ENCODE results near the gene ZC3H18.

Gene ZC3H18

DNA sequence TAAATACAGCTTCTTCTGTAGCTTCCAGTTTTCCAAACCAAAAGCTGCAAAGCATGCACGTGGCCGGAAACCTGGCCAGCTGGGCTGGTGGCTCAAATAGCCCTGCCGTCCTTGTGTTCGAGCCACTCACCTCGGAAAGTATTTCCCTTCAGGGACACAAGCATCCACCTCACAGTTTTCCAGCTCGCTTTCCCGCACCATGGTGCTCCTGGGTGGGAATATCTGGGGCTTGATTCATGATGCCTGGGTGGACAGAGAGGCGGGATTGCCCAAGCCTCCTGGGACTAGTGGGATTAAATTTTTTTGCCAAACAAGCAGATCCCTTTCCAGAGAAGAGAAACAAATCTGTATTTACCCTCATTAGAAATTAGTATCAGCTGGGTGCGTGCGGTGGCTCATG, 99.8 kb downstream of the ZC3H18 start:
- DNase-seq (ENCODE audit: insufficient read length) (no peak), FAIRE-seq (no peak)
- TF ChIP-seq POLR2A (IDR thresholded peaks at IDR 0.05; ENCODE audit: low read depth, low read length), result no peak
- TF ChIP-seq POLR2AphosphoS5 (IDR thresholded peaks at IDR 0.05; ENCODE audit: low read depth, low read length), result no peak
- no peak for TF ChIP-seq TAF1 (IDR thresholded peaks at IDR 0.05; ENCODE audit: borderline replicate concordance, low read depth, low read length)

DNA sequence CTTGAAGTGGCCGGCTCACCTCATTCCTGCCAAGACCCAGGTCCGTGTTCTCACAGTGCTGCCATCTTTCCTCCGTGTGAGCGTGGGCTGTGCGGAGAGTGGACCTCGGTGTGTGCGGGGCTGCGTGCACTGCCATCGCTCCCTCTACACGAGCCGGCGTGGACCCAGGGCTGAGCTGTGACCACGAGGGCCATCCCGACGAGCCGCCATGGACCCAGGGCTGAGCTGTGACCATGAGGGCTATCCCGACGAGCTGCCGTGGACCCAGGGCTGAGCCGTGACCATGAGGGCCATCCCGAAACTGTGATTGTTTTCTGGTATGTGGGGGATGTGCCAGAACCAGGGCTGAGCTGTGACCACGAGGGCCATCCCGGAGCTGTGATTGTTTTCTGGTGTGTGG, 101.6 kb downstream of the ZC3H18 start:
- no peak for FAIRE-seq
- TF ChIP-seq POLR2AphosphoS5 (IDR thresholded peaks at IDR 0.05; ENCODE audit: low read depth, low read length) (no peak), TAF1 (IDR thresholded peaks at IDR 0.05; ENCODE audit: borderline replicate concordance, low read depth, low read length) (no peak), POLR2A (IDR thresholded peaks at IDR 0.05; ENCODE audit: low read depth, low read length) (no peak)
- DNase-seq (ENCODE audit: insufficient read length), result no peak

DNA sequence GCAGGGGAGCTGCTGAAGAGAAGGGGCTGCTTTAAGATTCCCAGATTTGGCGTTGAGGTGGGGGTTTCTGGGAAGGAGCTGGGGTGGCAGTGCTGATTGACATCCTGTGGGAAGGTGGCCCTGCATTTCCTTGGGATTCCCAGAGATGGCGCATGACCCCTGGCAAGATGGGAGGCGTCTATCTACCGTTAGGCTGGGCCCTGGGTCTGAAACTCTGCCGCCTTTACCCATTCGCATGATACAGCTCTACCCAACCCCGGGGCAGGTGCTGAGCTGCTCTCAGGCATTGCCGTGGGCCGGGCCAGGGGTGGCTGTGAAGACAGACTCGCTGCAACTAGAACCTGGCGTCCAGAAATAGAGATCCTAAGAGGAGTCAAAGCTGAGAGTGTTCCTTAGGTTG, 102.6 kb downstream of the ZC3H18 start:
- DNase-seq (ENCODE audit: insufficient read length), result no peak
- no peak for FAIRE-seq
- TF ChIP-seq POLR2AphosphoS5 (IDR thresholded peaks at IDR 0.05; ENCODE audit: low read depth, low read length), result no peak
- no peak for TF ChIP-seq POLR2A (IDR thresholded peaks at IDR 0.05; ENCODE audit: low read depth, low read length)
- no peak for TF ChIP-seq TAF1 (IDR thresholded peaks at IDR 0.05; ENCODE audit: borderline replicate concordance, low read depth, low read length)

DNA sequence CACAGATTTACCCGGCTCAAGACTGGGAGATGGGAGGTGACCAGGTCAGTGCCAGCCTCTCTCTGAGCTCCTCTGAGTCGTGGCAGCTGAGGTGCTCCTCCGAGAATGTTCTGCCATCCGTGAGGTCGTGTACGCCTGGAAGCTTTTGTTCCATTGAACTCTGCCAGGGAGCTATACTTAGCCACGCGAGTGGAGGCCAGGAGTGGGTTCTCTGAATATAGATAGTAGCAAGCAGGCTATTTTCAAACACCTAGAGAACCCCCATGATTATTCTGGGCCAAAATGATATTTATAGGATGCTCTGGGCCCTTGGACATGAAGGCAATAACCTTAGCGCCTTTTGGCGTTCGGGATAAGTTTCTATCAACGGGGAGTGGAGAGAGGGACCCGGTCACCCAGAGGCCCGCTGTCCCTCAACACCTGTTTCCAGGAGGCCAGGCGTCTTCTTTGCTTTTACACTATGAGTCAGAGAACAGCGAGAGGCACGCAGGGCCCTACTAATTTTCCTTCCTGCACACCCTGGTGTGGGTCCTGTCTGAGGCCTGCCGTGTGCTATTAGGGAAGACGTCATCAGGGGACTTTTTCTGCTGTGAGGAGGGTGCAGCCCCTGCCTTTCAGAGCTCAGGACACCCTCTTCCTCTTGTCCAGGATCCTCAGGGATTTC, 103.6 kb downstream of the ZC3H18 start:
- FAIRE-seq (no peak), DNase-seq (ENCODE audit: insufficient read length) (no peak)
- TF ChIP-seq POLR2AphosphoS5 (IDR thresholded peaks at IDR 0.05; ENCODE audit: low read depth, low read length), result no peak

DNA sequence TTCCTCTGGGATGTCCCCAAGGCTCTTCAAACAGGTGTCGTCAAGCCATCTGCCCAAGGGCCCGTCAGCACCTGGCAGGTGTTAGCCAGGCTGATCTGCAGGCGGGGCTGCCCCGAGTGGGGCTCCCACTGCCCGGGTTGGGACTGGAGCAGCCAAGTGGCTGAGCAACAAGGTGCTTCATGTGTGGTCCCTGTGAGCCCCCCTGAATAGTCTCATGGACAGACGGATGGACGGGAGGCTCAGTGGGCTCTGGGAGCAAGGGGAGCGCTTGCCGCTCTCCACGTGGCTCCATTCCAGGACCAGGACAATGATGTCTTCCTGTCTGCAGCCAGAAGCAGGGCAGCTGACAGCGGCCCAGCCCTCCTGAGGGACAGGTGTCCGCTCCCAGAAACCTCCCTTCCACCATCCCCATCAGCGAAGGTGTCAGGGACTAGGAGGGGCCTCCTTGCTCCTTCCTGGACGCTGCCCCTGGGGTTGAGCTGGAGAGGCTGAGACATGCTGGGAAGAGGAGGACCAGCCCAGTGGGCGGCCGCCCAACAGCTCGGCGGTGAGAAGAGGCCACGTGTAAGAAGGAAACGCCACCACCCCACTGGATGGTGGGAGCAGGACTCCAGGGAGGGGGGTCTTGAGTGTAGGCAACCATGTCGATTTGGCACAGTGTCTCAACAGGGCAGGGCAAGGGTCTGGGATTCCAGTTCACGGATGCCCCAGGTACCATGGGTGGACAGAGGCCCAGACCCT, 106.5 kb downstream of the ZC3H18 start:
- TF ChIP-seq POLR2A (IDR thresholded peaks at IDR 0.05; ENCODE audit: low read depth, low read length) (no peak), TAF1 (IDR thresholded peaks at IDR 0.05; ENCODE audit: borderline replicate concordance, low read depth, low read length) (no peak), POLR2AphosphoS5 (IDR thresholded peaks at IDR 0.05; ENCODE audit: low read depth, low read length) (no peak)
- FAIRE-seq, result no peak
- no peak for DNase-seq (ENCODE audit: insufficient read length)

DNA sequence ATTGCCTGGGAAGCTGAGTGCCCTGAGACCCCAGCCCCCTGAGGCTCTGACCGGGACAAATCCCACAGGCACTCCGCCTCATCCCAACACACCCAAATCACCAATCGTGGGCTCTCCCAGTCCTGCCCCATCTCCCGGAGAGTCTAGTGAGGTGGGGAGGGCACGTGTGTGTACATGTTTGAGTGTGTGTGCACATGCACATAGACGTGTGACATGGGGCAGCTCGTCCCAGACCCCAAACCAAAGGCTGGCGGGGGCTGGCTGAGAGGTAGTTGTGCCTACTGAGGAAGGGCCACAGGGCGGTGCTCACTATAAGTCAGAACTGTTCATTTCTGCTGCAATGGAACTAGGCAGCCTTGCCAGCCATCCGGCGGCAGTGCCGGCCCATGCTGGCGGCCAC, 107.5 kb downstream of the ZC3H18 start:
- DNase-seq (ENCODE audit: insufficient read length) (no peak), FAIRE-seq (no peak)
- TF ChIP-seq POLR2A (IDR thresholded peaks at IDR 0.05; ENCODE audit: low read depth, low read length) (no peak), TAF1 (IDR thresholded peaks at IDR 0.05; ENCODE audit: borderline replicate concordance, low read depth, low read length) (no peak), POLR2AphosphoS5 (IDR thresholded peaks at IDR 0.05; ENCODE audit: low read depth, low read length) (no peak)

DNA sequence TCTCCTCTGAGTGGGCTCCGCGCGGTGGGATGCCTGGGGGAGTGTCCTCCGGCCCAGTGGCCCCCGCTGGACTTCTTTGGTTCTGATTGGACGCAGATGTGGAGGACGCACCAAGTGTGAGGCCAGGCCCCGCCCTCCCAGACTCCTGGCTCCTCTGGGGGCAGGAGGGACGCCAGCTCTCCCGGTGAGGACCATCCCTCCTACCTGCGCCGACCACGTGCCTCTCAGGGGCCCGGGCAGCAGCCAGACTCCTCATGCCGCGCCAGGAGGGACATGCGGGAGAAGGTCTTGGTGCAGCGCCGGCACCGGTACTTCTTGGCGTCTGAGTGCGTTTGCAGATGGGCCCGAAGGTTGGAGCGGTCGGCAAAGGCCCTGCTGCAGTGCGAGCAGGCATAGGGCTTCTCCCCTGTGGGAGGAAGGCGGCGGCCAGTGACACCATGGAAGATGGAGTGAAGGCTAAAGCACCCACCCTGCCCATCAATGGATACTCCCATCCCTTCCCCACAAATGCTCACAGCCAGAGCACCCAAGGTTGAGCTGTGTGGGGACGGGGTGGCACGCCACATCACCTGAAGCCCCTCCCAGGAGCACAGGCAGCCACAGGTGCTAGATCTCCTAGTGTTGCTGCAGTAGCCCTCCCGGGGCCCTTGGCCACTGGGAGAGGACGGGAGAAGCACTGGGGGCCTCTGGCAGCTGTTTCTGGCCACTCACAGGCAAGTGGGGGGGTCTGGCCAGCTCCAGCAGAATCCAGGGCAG, 108.2 kb downstream of the ZC3H18 start:
- no peak for DNase-seq (ENCODE audit: insufficient read length)
- no peak for TF ChIP-seq TAF1 (IDR thresholded peaks at IDR 0.05; ENCODE audit: borderline replicate concordance, low read depth, low read length)
- no peak for TF ChIP-seq POLR2AphosphoS5 (IDR thresholded peaks at IDR 0.05; ENCODE audit: low read depth, low read length)
- no peak for TF ChIP-seq POLR2A (IDR thresholded peaks at IDR 0.05; ENCODE audit: low read depth, low read length)
- no peak for FAIRE-seq

DNA sequence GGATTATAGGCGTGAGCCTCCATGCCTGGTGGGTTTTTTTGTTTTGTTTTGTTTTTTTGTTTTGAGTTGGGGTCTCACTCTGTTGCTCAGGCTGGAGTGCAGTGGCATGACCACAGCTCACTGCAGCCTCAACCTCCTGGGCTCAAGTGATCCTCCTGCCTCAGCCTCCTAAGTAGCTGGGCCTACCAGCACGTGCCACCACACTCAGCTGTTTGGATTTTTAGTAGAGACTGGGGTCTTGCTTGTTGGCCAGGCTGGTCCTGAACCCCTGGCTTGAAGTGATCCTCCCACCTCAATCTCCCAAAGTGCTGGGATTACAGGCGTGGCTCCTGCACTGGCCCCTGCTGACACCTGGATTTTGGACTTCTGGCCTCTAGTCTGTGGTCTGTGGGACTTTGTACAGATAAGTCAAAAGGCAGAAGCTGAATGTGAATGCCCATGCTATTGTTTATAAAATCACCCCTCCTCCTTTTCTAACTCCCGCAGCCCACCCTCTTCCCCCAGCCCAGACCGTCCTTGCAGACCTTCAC, 110.4 kb downstream of the ZC3H18 start:
- FAIRE-seq (no peak), DNase-seq (ENCODE audit: insufficient read length) (no peak)
- no peak for TF ChIP-seq POLR2AphosphoS5 (IDR thresholded peaks at IDR 0.05; ENCODE audit: low read depth, low read length)
- TF ChIP-seq POLR2A (IDR thresholded peaks at IDR 0.05; ENCODE audit: low read depth, low read length), result no peak
- no peak for TF ChIP-seq TAF1 (IDR thresholded peaks at IDR 0.05; ENCODE audit: borderline replicate concordance, low read depth, low read length)

DNA sequence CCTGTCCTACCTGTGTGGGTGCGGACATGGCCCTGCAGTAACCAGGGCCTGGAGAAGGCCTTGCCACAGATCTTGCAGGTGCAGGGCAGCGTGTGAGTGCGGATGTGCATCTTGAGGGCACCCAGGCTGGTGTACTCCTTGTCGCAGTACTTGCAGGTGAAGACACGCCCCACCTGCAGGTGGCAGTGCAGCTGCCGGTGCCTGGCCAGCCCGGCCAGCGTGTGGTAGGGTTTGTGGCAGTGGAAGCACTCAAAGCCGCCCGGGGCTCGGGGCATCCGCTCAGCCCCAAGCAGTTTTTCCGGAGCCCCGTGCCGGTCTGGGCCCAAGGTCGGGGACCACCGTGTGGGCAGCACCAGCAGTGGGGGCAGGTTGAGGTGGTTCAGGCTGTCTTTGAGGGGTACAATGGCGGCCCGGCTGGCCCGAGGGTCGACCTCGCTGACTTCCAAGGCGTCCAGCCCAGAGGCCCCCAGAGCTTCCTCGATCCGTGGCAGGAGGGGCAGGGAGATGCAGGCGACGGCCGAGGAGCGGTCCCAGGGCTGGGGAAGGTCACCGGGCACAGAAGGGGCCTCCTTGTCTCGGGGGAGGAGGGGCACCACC, 111.0 kb downstream of the ZC3H18 start:
- peak; percentile 74 for DNase-seq (ENCODE audit: insufficient read length)
- TF ChIP-seq POLR2A (IDR thresholded peaks at IDR 0.05; ENCODE audit: low read depth, low read length) (peak; percentile 16; the same call in 1 of the 2 replicates), POLR2AphosphoS5 (IDR thresholded peaks at IDR 0.05; ENCODE audit: low read depth, low read length) (no peak), TAF1 (IDR thresholded peaks at IDR 0.05; ENCODE audit: borderline replicate concordance, low read depth, low read length) (no peak)
- no peak for FAIRE-seq

Measured in GM12892 (cell line).